ENCODE measurements around the gene TTI1.

DNA sequence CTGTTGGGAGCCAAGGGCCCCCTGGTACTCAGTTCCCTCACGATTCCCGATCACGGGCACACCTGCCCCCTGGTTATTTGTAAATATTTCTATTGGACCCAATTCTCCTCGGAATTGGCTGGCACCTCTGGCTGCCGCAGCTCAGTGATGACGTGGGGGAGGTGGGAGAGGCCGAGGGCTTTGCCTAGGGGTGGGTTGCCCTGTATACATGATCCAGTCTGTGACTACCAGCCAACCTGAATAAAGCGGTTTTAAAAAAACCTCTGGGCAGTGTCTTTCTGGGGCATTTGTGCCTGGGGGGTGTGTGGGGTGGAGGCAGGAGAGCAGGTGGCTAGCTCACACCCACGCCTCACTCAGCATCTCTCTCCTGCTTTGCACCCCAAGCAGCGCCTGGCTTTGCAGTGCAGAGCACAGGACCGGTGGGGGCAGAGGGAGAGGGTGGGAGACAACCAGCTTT lies 88.1 kb downstream of the TTI1 start:
- TF ChIP-seq, protein P1, sequence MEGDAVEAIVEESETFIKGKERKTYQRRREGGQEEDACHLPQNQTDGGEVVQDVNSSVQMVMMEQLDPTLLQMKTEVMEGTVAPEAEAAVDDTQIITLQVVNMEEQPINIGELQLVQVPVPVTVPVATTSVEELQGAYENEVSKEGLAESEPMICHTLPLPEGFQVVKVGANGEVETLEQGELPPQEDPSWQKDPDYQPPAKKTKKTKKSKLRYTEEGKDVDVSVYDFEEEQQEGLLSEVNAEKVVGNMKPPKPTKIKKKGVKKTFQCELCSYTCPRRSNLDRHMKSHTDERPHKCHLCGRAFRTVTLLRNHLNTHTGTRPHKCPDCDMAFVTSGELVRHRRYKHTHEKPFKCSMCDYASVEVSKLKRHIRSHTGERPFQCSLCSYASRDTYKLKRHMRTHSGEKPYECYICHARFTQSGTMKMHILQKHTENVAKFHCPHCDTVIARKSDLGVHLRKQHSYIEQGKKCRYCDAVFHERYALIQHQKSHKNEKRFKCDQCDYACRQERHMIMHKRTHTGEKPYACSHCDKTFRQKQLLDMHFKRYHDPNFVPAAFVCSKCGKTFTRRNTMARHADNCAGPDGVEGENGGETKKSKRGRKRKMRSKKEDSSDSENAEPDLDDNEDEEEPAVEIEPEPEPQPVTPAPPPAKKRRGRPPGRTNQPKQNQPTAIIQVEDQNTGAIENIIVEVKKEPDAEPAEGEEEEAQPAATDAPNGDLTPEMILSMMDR (IDR thresholded peaks at IDR 0.05): no peak
- no peak for TF ChIP-seq EZH2 (IDR thresholded peaks at IDR 0.05; ENCODE audit: borderline replicate concordance, insufficient read depth, low read depth, low read length, poor library complexity, severe bottlenecking)

All from B cell (primary cell).